Transverse colon (tissue), 4 donors: ENCODE data around the gene RRP1.

Experiments used
- EP300 ChIP-seq: sonication (generic); formaldehyde crosslinking; IDR thresholded peaks from one replicate; pipeline ENCODE4 v1.6.1; 2017; ENCODE audit warnings: antibody characterized with exemption, low read depth
- POLR2A ChIP-seq: fragments of 450-650 bp; IDR thresholded peaks from one replicate; pipeline ENCODE4 v1.6.1; 2016; ENCODE audit warnings: antibody characterized with exemption, mild to moderate bottlenecking, moderate library complexity
- POLR2AphosphoS5 ChIP-seq, 3 donors: sonication (generic); formaldehyde crosslinking; IDR thresholded peaks; one replicate each; pipeline ENCODE4 v1.6.1; 2016; ENCODE audit warnings: antibody characterized with exemption in 3 of 3
- TF ChIP-seq, protein P1 (sequence below), 5 experiments: fragments of 200-600 bp in 3 of 5; fragments of 450-650 bp in 2 of 5; sonication (generic) in 3 of 5; IDR thresholded peaks; 1 replicate in 2 of 5; 2 replicates in 3 of 5; pipeline ENCODE4 v1.5.1; 2016 to 2017; ENCODE audit warnings: antibody characterized with exemption in 5 of 5, inconsistent platforms in 3 of 5, mild to moderate bottlenecking in 2 of 5, moderate library complexity in 1 of 5

DNA sequence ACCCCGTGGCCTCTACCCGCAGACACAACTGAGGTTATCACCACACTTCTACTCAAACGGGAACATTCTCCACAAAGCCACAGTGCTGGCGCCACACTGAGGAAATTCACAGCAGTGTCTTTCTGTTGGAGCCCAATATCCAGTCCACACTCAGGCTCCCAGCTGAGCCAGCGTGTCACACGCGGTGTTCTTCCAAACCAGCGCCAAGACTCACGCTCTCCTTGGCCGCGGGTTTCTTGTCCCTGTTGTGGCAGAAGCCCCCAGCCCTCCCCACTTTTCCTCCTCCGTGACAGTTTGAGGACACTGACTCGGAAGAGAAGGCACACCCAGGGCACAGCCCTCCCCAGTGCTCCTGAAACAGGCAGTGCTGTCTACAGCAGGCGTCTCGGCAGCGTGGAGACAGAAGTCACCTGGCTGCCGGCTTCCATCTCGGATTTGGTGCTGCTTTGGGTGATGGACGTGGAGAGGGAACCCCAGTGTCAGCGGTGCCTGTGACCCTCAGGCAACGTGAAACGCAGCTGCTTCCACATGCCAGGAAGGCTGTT, 40.3 kb downstream of the RRP1 start:
- TF ChIP-seq, protein P1, sequence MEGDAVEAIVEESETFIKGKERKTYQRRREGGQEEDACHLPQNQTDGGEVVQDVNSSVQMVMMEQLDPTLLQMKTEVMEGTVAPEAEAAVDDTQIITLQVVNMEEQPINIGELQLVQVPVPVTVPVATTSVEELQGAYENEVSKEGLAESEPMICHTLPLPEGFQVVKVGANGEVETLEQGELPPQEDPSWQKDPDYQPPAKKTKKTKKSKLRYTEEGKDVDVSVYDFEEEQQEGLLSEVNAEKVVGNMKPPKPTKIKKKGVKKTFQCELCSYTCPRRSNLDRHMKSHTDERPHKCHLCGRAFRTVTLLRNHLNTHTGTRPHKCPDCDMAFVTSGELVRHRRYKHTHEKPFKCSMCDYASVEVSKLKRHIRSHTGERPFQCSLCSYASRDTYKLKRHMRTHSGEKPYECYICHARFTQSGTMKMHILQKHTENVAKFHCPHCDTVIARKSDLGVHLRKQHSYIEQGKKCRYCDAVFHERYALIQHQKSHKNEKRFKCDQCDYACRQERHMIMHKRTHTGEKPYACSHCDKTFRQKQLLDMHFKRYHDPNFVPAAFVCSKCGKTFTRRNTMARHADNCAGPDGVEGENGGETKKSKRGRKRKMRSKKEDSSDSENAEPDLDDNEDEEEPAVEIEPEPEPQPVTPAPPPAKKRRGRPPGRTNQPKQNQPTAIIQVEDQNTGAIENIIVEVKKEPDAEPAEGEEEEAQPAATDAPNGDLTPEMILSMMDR (IDR thresholded peaks at IDR 0.05), result no peak
- TF ChIP-seq POLR2A, result no peak
- TF ChIP-seq POLR2AphosphoS5 (IDR thresholded peaks at IDR 0.05), result no peak
- TF ChIP-seq EP300, result no peak
